ENCODE data around the gene NBEA.

Gene NBEA

GRCh38 chr13:35694549-35695447 lies 752.7 kb downstream of the NBEA start:
- no peaks in the 10 kb centered on the region for H3K36me3 ChIP-seq (ENCODE audit: control insufficient read depth in 4 of 4, insufficient read depth in 4 of 4, low read length in 3 of 4)
- WGBS (ENCODE audit: insufficient coverage): 98% methylated on average over 17 of the region's 26 CpGs
- H3K9me3 ChIP-seq (ENCODE audit: control extremely low read depth in 1 of 5, control insufficient read depth in 4 of 5, insufficient read depth in 2 of 5, low read depth in 1 of 5, low read length in 4 of 5): no peaks in the 10 kb centered on the region
- no peaks in the 10 kb centered on the region for H3K27me3 ChIP-seq (replicated peaks in 2 of 5; ENCODE audit: control insufficient read depth in 4 of 5, insufficient read depth in 5 of 5, low read length in 4 of 5)
- no peak overlapping the region for H3K27ac ChIP-seq (ENCODE audit: insufficient read depth in 1 of 2, low read depth in 1 of 2, low read length in 2 of 2, poor library complexity in 1 of 2, severe bottlenecking in 2 of 2)
- POLR2A ChIA-PET: no interaction called here
- DNase-seq: no peak
- no peaks in the 10 kb centered on the region for H3K4me1 ChIP-seq (ENCODE audit: control extremely low read depth in 1 of 4, control insufficient read depth in 4 of 4, insufficient read depth in 4 of 4, low read length in 3 of 4)
- CTCF ChIA-PET: no interaction called here
- H3K4me3 ChIP-seq (ENCODE audit: control insufficient read depth in 1 of 7, extremely low read depth in 1 of 7, insufficient read depth in 4 of 7, low read depth in 2 of 7, low read length in 6 of 7): no peak overlapping the region

GRCh38 chr13:35695448-35695770 lies 753.3 kb downstream of the NBEA start:
- H3K4me1 ChIP-seq (ENCODE audit: control extremely low read depth in 1 of 4, control insufficient read depth in 4 of 4, insufficient read depth in 4 of 4, low read length in 3 of 4): no peaks in the 10 kb centered on the region
- CTCF ChIA-PET: no interaction called here
- no peaks in the 10 kb centered on the region for H3K36me3 ChIP-seq (ENCODE audit: control insufficient read depth in 4 of 4, insufficient read depth in 4 of 4, low read length in 3 of 4)
- over 99% methylated on average over 15 of the region's 15 CpGs for WGBS (ENCODE audit: insufficient coverage)
- POLR2A ChIA-PET: no interaction called here
- H3K27me3 ChIP-seq (replicated peaks in 2 of 5; ENCODE audit: control insufficient read depth in 4 of 5, insufficient read depth in 5 of 5, low read length in 4 of 5): peaks cover 0 to 4% (median 0%) of the 10 kb centered on the region in 5 experiments
- H3K9me3 ChIP-seq (ENCODE audit: control extremely low read depth in 1 of 5, control insufficient read depth in 4 of 5, insufficient read depth in 2 of 5, low read depth in 1 of 5, low read length in 4 of 5): no peaks in the 10 kb centered on the region
- no peak for DNase-seq
- H3K4me3 ChIP-seq (ENCODE audit: control insufficient read depth in 1 of 7, extremely low read depth in 1 of 7, insufficient read depth in 4 of 7, low read depth in 2 of 7, low read length in 6 of 7): no peak overlapping the region
- no peak overlapping the region for H3K27ac ChIP-seq (ENCODE audit: insufficient read depth in 1 of 2, low read depth in 1 of 2, low read length in 2 of 2, poor library complexity in 1 of 2, severe bottlenecking in 2 of 2)

GRCh38 chr13:35697186-35697730 lies 755.2 kb downstream of the NBEA start:
- Histone ChIP-seq H3K4me1 (ENCODE audit: control extremely low read depth in 1 of 4, control insufficient read depth in 4 of 4, insufficient read depth in 4 of 4, low read length in 3 of 4) (no peaks in the 10 kb centered on the region), H3K27me3 (replicated peaks in 2 of 5; ENCODE audit: control insufficient read depth in 4 of 5, insufficient read depth in 5 of 5, low read length in 4 of 5) (peaks cover 0 to 6% (median 0%) of the 10 kb centered on the region in 5 experiments), H3K36me3 (ENCODE audit: control insufficient read depth in 4 of 4, insufficient read depth in 4 of 4, low read length in 3 of 4) (no peaks in the 10 kb centered on the region), H3K27ac (ENCODE audit: insufficient read depth in 1 of 2, low read depth in 1 of 2, low read length in 2 of 2, poor library complexity in 1 of 2, severe bottlenecking in 2 of 2) (no peak overlapping the region), H3K4me3 (ENCODE audit: control insufficient read depth in 1 of 7, extremely low read depth in 1 of 7, insufficient read depth in 4 of 7, low read depth in 2 of 7, low read length in 6 of 7) (no peak overlapping the region), H3K9me3 (ENCODE audit: control extremely low read depth in 1 of 5, control insufficient read depth in 4 of 5, insufficient read depth in 2 of 5, low read depth in 1 of 5, low read length in 4 of 5) (no peaks in the 10 kb centered on the region)
- ChIA-PET POLR2A (no interaction called here), CTCF (no interaction called here)
- no peak for DNase-seq
- 75% methylated on average over 6 of the region's 7 CpGs for WGBS (ENCODE audit: insufficient coverage)

GRCh38 chr13:35698911-35699576 lies 757.0 kb downstream of the NBEA start:
- WGBS (ENCODE audit: insufficient coverage): 100% methylated on average over 10 of the region's 11 CpGs
- no peak overlapping the region for H3K4me3 ChIP-seq (ENCODE audit: control insufficient read depth in 1 of 7, extremely low read depth in 1 of 7, insufficient read depth in 4 of 7, low read depth in 2 of 7, low read length in 6 of 7)
- H3K27me3 ChIP-seq (replicated peaks in 2 of 5; ENCODE audit: control insufficient read depth in 4 of 5, insufficient read depth in 5 of 5, low read length in 4 of 5): peaks cover 0 to 6% (median 0%) of the 10 kb centered on the region in 5 experiments
- H3K27ac ChIP-seq (ENCODE audit: insufficient read depth in 1 of 2, low read depth in 1 of 2, low read length in 2 of 2, poor library complexity in 1 of 2, severe bottlenecking in 2 of 2): no peak overlapping the region
- H3K36me3 ChIP-seq (ENCODE audit: control insufficient read depth in 4 of 4, insufficient read depth in 4 of 4, low read length in 3 of 4): no peaks in the 10 kb centered on the region
- H3K4me1 ChIP-seq (ENCODE audit: control extremely low read depth in 1 of 4, control insufficient read depth in 4 of 4, insufficient read depth in 4 of 4, low read length in 3 of 4): no peaks in the 10 kb centered on the region
- ChIA-PET POLR2A (no interaction called here), CTCF (no interaction called here)
- H3K9me3 ChIP-seq (ENCODE audit: control extremely low read depth in 1 of 5, control insufficient read depth in 4 of 5, insufficient read depth in 2 of 5, low read depth in 1 of 5, low read length in 4 of 5): no peaks in the 10 kb centered on the region
- no peak for DNase-seq

GRCh38 chr13:35699825-35700510 lies 757.9 kb downstream of the NBEA start:
- Histone ChIP-seq H3K27me3 (replicated peaks in 2 of 5; ENCODE audit: control insufficient read depth in 4 of 5, insufficient read depth in 5 of 5, low read length in 4 of 5) (peaks cover 0 to 6% (median 0%) of the 10 kb centered on the region in 5 experiments), H3K36me3 (ENCODE audit: control insufficient read depth in 4 of 4, insufficient read depth in 4 of 4, low read length in 3 of 4) (no peaks in the 10 kb centered on the region), H3K4me3 (ENCODE audit: control insufficient read depth in 1 of 7, extremely low read depth in 1 of 7, insufficient read depth in 4 of 7, low read depth in 2 of 7, low read length in 6 of 7) (no peak overlapping the region), H3K9me3 (ENCODE audit: control extremely low read depth in 1 of 5, control insufficient read depth in 4 of 5, insufficient read depth in 2 of 5, low read depth in 1 of 5, low read length in 4 of 5) (no peaks in the 10 kb centered on the region), H3K27ac (ENCODE audit: insufficient read depth in 1 of 2, low read depth in 1 of 2, low read length in 2 of 2, poor library complexity in 1 of 2, severe bottlenecking in 2 of 2) (no peak overlapping the region), H3K4me1 (ENCODE audit: control extremely low read depth in 1 of 4, control insufficient read depth in 4 of 4, insufficient read depth in 4 of 4, low read length in 3 of 4) (no peaks in the 10 kb centered on the region)
- 74% methylated on average over 10 of the region's 13 CpGs for WGBS (ENCODE audit: insufficient coverage)
- ChIA-PET CTCF (no interaction called here), POLR2A (no interaction called here)
- DNase-seq: no peak

GRCh38 chr13:35700671-35701070 lies 758.6 kb downstream of the NBEA start:
- Histone ChIP-seq H3K4me1 (ENCODE audit: control extremely low read depth in 1 of 4, control insufficient read depth in 4 of 4, insufficient read depth in 4 of 4, low read length in 3 of 4) (no peaks in the 10 kb centered on the region), H3K9me3 (ENCODE audit: control extremely low read depth in 1 of 5, control insufficient read depth in 4 of 5, insufficient read depth in 2 of 5, low read depth in 1 of 5, low read length in 4 of 5) (no peaks in the 10 kb centered on the region), H3K4me3 (ENCODE audit: control insufficient read depth in 1 of 7, extremely low read depth in 1 of 7, insufficient read depth in 4 of 7, low read depth in 2 of 7, low read length in 6 of 7) (no peak overlapping the region)

GRCh38 chr13:35702316-35702715 lies 760.2 kb downstream of the NBEA start:
- Histone ChIP-seq H3K4me3 (ENCODE audit: control insufficient read depth in 1 of 7, extremely low read depth in 1 of 7, insufficient read depth in 4 of 7, low read depth in 2 of 7, low read length in 6 of 7) (no peak overlapping the region), H3K9me3 (ENCODE audit: control extremely low read depth in 1 of 5, control insufficient read depth in 4 of 5, insufficient read depth in 2 of 5, low read depth in 1 of 5, low read length in 4 of 5) (no peaks in the 10 kb centered on the region), H3K4me1 (ENCODE audit: control extremely low read depth in 1 of 4, control insufficient read depth in 4 of 4, insufficient read depth in 4 of 4, low read length in 3 of 4) (no peaks in the 10 kb centered on the region), H3K36me3 (ENCODE audit: control insufficient read depth in 4 of 4, insufficient read depth in 4 of 4, low read length in 3 of 4) (no peaks in the 10 kb centered on the region), H3K27me3 (replicated peaks in 2 of 5; ENCODE audit: control insufficient read depth in 4 of 5, insufficient read depth in 5 of 5, low read length in 4 of 5) (peaks cover 0 to 6% (median 0%) of the 10 kb centered on the region in 5 experiments), H3K27ac (ENCODE audit: insufficient read depth in 1 of 2, low read depth in 1 of 2, low read length in 2 of 2, poor library complexity in 1 of 2, severe bottlenecking in 2 of 2) (no peak overlapping the region)
- DNase-seq: no peak
- ChIA-PET CTCF (no interaction called here), POLR2A (no interaction called here)
- WGBS (ENCODE audit: insufficient coverage): no CpG with 5 or more reads among the region's 2 CpGs

More at GRCh38 chr13:35700671-35701070, 758.6 kb downstream of the NBEA start:
- Histone ChIP-seq H3K36me3 (ENCODE audit: control insufficient read depth in 4 of 4, insufficient read depth in 4 of 4, low read length in 3 of 4) (no peaks in the 10 kb centered on the region), H3K27ac (ENCODE audit: insufficient read depth in 1 of 2, low read depth in 1 of 2, low read length in 2 of 2, poor library complexity in 1 of 2, severe bottlenecking in 2 of 2) (no peak overlapping the region), H3K27me3 (replicated peaks in 2 of 5; ENCODE audit: control insufficient read depth in 4 of 5, insufficient read depth in 5 of 5, low read length in 4 of 5) (peaks cover 0 to 6% (median 0%) of the 10 kb centered on the region in 5 experiments)
- DNase-seq: no peak
- WGBS (ENCODE audit: insufficient coverage): 100% methylated on average over 1 of the region's 5 CpGs
- POLR2A ChIA-PET: no interaction called here
- CTCF ChIA-PET: no interaction called here

Measured in common myeloid progenitor, CD34-positive (primary cell).